Mesangial cell (primary cell): Measurements from ENCODE around the gene TMEM126B. TPM values are rescaled to one million over a fixed set of nuclear protein-coding genes. Genes with fewer than 3 reads are reported as not detected.

Source experiments
- total RNA-seq: library from RNA; depleted of rRNA; stranded (reverse); fragments of >200 nt; gene quantifications from 2 replicates; pipeline ENCODE4 v1.2.3, GENCODE V29; 2015

TMEM126B gene
- total RNA-seq = 34.0 and 57.2 TPM in 2 replicates

GRCh38 chr11:85627998-85628770, at the start of gene TMEM126B:
TMEM126B (plus strand) TSS chr11:85628593; CDS start chr11:85628608, 15 bp downstream.

DNA sequence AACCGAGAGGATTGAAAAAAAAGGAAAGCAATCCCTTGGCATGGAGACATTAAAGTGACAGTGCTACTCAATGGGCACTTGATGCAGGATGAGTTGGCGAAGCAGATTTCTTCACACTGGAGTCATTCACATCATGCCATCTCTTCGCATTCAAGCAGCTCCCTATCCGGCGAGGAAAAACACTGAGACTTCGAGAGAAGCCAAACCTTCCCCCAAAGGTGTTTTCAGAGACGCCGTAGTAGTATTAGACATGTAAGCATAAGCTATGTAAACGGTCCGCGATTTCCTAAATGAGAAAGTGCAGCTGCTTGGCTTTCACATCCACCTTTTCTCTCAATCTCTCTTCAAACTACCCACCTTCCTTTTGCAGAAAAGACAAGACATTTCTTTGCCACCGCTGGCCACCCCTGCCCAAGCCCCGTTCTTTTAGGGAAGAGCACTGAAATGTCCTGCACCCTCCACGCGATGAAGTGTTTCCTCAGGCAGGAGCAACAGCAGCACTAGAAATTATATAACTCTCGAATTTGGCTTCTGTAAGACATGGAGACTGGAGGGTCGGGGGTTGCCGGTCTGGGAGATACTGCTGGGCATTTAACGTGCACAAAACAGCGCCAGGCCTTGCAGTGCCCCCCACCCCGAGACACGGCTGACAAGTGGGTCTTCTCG, 928 bp upstream of the TMEM126B start, which contains the start of gene DLG2:
Gene DLG2 (minus strand): TSS at position 13 of the 666 bp plus-strand sequence.

GRCh38 chr11:85647604-85648299, 19.4 kb downstream of the TMEM126B start, which contains the start of gene TMEM126A:
TMEM126A (plus strand) TSS chr11:85647967; CDS start chr11:85650256, 2,289 bp downstream.

GRCh38 chr11:85664615-85665481, 36.5 kb downstream of the TMEM126B start, which contains the start of gene CREBZF:
CREBZF (minus strand) TSS chr11:85665129; CDS start chr11:85664875, 254 bp downstream.

DNA sequence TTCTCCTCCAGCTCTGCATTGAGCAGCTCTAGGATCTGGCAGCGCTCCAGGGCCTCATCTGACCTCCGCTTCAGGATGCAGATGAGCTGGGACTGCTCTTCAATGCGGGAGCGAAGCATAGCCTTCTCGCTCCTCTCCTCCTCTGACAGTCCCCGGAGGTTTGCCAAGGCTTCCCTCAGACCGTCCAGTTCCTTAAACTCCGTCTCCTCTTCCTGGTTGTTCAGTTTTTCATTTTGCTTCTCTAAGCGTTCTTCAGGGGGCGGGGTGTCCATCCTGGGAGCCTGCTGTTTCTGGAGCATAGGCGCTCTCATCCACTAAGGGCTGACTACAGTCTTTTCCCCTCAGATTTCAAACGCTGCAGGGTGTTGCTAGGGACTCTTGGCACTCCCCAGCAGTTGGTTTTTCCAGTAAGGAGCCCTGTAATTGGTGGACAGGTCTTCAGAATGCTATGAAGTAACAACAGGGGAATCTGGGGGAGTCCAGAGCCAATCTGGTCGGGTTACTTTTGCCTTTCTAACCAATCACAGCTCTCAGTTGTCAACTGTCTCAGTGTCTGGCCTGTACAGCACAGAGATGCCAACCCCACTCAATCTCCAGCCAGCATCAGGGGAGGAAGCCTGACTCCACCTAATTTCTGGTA, 57.5 kb downstream of the TMEM126B start, which contains the start of gene CCDC89:
Gene CCDC89 (minus strand): TSS at position 376 of the 640 bp plus-strand sequence. CDS start 65 bp downstream, at position 311.

Other genes starting within 250 kb of the TMEM126B start
- 0.16 and 0.51 TPM in 2 replicates for gene DLG2, start 1.2 kb upstream of the TMEM126B start, total RNA-seq
- gene TMEM126A, start 19.4 kb downstream of the TMEM126B start, total RNA-seq = 13.3 and 26.9 TPM in 2 replicates
- 16.0 and 24.2 TPM in 2 replicates for gene CREBZF, start 36.5 kb downstream of the TMEM126B start, total RNA-seq
- gene CCDC89, start 57.6 kb downstream of the TMEM126B start, total RNA-seq = 0.25 and 1.3 TPM in 2 replicates
- 2.6 and 13.3 TPM in 2 replicates for gene SYTL2, start 182.5 kb downstream of the TMEM126B start, total RNA-seq
- not detected in 2 replicates for gene CCDC83, start 226.8 kb downstream of the TMEM126B start, total RNA-seq